GOT3 (cell line): ENCODE results near the gene SSC5D.
"Not testable (repeated sequence)": the region's sequence is repeated elsewhere in the genome, so short reads cannot be mapped to it uniquely, and the experiment has no call there.

Experiments used
- DNase-seq: peaks from one replicate; lab custom pipeline; 2025; ENCODE audit warnings: mixed read lengths; lab: John Stamatoyannopoulos, UW

Gene SSC5D

DNA sequence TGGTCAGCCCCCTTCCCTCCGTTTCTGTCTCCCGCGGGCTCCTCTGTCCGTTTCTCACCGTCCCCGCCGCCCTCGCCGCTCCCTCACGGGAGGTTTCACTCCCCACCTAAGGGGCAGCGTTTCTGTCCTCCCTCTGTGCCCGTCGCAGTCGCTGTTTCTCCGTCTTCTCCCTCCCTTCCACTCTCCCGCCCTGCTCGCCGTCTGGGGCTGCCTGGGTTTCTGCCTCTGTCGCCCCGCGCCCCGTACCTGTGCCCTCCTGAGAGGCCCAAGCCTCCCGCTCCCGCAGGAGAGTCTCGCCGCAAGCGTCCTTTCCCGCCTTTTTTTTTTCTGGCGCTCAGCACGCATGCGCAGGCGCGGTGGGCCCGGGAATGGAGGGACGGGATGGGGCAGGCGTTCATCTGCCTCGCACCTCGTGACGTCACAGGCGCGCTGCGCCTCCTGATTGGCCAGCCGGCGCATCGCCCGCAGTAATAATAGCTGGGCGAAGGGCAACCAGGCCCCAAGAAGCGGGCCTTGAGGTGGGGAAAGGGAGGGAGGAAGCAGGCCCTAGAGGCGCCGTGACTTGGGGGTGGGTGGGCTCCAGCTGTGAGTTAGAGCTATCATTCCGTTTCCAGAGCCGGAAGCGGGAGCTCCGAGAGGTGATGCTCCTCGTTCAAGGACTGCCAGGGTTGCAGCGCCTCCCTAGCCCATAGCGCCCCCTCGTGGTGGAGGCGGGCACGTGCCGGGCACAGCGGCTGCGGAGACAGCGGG lies 15.4 kb downstream of the SSC5D start:
- peak; percentile 75 for DNase-seq

DNA sequence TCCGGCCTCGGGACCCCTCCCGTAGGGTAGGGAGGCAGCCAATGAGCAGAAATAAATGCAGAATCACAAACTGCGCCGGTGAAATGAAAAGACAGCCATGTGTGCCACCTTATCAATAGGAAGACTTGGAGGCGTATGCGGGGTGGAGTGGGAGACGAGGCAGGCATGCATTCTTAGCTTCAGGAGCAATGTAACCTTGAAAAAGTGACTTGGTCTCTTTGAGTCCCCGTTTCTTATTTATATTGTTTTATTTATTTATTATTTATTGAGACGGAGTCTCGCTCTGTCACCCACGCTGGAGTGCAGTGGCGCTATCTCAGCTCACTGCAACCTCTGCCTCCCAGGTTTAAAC lies 16.0 kb downstream of the SSC5D start:
- no peak for DNase-seq

DNA sequence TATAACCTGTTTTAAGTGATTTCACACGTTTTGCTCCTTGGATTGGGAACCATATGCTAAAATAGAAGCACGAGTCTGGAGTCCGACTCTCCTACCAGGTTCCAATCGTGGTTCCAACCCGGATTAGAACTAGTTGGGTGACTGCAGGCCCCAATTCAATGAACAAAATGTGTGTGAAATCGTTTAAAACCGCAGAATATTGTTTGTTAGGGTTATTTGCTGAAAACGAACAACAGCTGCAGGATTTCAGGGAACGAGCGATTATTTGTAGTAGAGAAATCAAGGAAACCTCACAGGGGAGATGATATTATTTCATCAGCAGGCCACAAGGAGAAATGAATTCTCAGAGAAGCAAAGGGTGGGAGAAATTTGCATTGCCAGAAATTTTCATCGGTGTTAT lies 16.7 kb downstream of the SSC5D start:
- DNase-seq, result no peak

DNA sequence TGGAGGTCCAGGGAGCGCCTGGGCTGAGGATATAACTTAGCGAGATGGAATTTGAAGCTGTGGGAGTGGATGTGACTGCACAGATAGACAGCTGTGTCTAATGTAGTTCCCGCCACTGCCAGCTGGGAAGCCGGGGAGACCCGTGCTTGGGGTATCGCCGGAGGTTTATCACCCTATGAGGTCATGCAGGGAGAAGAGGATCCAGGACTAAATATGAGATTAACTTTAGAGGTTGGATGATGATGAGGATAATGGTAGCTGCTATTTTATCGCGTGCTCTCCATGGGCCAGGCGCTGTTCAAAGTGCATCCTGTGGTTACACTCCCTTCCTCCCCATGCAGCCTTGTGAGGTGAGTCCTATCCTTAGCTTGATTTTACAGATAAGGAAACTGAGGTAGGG lies 19.9 kb downstream of the SSC5D start:
- DNase-seq, result no peak

DNA sequence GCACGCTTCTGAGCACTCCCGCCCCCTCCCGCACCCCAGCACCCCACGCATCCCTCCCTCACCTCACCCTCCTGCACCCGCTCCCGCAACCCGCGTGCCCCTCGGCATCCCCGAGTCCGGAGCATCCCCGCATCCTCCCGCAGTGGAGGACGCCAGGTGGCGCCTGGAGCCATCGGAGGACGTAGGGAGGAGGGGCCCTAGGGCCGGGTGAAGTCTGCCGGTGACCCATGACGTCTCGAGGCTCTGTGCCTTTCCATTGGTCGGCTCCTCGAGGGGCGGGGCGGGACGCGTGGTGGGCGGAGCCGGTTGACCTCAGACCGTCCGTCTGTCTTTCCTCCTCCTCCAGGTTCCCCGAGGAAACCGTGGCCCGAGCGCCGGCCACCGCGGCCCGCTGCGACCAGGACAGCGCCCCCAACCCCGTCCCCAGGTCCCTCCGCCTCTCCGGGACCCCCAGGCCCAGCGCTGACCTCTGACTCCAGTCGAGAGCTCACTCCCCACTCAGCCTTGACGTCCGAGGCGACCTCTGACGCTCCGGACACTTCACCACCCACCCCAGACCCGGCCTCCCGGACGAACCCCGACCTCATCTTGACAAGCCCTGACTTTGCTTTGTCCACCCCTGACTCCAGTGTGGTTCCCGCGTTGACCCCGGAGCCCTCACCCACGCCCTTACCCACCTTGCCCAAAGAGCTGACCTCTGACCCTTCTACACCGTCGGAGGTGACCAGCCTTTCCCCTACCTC lies 28.8 kb downstream of the SSC5D start:
- peak; percentile 85 for DNase-seq

DNA sequence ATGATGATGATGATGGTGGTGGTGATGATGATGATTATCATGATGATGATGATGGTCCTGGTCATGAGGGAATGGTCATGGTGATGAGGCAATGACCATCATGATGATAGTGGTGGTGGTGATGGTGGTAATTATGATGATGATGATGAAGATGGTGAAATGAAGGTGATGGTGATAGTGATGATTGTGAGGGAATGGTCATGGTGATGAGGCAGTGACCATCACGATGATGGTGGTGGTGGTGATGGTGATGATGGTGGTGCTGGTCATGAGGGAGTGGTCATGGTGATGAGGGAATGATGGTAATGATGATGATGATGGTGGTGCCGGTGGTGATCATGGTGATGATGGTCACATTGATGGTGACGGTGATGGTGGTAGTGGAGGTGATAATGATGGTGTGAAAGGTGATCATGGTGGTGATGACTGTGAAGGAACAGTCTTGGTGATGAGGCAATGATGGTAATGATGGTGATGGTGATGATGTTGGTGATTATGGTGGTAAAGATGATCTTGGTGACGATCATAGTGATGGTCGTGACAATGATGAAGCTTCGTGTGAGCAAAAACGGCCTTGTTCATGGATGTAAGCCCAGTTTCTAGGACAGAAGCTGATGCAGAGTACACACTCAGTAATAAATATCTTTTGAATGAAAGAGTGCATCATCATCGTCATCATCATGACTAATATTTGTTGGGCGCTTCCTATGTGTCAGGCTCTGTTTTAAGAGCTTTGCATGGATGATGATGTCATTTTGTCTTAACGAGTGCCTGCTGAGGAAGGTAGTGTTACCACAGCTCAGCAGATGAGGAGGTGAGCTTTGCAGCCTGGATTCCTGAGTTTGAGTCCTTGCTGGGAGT lies 31.4 kb downstream of the SSC5D start:
- no peak for DNase-seq

DNA sequence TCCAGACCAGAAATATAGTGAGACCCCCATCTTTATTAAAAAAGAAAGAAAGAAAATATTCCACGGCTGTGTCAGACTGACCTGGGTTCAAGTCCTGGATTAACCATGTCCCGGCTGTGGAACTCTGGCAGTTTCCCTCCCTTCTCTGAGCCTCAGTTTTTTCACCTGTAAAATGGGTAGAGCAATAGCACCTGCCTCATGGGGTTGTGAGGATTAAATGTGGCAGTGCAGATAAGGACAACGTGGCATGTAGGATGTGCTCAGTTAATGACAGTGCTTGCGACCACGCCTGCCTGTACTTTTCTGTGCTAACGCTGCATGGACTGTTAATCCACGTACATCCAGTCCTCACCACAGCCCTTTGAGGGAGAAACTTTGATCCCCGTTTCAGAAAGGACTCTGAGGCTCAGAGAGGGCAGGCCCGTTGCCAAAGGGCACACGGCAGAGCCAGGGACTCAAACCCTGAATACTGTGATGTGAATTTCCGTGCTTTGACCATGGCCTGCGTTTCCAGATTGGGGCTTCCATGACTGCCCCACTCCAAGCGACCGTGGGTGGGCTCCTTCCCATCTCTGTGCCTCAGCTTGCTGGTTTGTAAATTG lies 32.6 kb downstream of the SSC5D start:
- no peak for DNase-seq

DNA sequence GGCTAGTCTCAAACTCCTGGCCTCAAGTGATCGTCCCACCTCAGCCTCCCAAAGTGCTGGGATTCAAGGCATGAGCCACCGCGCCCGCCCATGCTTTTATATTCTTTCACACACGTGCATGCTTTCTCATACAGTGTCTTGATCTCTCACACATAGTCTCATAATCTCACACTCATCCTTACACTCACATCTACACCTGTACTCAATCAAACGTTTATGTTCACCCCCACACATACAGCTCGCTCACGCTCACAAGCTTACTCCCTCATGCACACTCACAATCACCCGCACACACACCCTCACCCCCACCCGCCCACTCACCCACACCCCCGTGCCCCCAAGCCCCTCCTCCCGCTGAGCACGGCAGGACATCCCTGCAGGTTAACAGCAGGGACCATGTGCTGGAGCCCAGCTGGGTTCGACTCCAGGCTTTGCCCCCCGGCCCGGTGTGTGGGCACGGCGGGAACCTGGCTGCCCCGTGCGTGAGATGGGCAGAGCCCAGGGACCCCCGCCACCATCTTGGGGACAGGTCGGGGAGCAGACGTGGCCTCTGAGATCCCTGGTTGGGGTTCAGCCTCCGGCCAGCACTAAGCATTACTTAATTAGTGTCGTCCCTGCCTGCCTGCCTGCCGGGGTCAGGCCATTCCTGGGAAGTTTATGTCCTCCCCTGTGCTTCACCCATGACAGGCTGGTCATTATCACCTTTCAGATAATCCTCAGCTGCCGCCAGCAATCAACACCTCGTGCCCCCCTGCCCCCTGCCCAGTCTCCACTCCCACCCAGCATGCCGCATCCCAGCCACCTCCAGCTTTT lies 37.3 kb downstream of the SSC5D start:
- DNase-seq, result no peak

DNA sequence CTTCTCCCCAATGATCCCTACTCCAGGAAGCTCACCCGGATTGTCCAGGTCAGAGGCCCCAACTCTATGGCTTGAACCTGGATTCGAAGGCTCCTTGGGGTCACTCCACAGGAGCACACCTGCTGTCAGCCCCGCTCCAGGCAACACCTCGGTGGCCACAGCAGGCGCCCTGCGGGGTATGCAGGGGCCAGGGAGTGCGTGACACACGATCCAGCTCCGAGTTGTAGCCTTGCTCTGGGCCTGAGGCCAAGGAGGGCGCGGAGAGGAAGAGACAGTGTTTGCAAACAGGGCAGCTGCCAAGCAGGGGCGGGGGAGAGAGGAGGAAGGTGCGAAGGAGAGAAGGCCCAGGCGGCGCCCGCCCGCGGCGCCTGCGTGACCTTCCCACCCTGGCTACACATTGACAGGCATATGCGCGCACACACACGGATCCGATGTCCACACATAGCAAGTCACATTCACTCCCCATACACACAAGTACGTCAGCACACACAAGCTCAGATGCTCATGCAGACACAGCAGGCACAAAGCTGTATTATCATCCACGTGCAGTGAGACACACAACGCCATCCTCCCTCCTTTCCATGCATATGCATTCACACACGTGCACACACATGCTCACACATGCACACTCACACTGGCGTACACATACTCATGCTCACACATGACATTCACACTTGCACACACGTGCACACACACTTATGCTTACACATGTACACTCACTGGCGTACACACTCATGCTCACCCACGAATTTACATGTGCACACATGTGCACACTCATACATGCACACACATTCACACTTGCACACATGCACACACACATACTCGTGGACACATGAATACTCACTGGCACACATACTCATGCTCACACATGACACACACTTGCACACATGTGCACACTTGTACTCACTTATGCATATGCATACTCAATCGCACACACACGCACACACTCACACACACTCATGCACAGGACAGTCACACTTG lies 38.3 kb downstream of the SSC5D start:
- peak; percentile 14 for DNase-seq

DNA sequence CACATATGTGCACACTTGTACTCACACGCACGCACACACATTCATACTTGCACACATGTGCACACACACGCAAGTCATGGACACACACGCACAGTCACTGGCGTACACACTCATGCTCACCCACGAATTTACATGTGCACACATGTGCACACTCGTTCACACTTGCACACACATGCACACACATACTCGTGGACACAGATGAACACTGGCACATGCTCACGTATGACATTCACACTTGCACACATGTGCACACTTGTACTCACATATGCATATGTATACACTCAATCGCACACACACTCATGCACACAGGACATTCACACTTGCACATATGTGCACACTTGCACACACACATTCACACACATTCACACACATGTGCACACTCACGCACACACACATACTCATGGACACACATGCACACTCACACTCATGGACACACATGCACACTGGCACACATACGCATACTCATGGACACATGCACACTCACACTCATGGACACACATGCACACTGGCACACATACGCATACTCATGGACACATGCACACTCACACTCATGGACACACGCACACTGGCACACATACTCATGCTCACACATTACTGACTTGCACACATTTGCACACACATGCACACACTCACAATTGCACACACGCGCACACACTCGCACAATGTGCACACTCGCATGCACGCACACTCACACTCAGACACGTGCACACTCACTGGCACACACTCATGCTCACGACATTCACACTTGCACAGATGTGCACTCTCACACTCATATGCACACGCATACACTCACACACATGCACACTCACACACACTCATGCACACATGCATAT lies 39.2 kb downstream of the SSC5D start:
- no peak for DNase-seq

DNA sequence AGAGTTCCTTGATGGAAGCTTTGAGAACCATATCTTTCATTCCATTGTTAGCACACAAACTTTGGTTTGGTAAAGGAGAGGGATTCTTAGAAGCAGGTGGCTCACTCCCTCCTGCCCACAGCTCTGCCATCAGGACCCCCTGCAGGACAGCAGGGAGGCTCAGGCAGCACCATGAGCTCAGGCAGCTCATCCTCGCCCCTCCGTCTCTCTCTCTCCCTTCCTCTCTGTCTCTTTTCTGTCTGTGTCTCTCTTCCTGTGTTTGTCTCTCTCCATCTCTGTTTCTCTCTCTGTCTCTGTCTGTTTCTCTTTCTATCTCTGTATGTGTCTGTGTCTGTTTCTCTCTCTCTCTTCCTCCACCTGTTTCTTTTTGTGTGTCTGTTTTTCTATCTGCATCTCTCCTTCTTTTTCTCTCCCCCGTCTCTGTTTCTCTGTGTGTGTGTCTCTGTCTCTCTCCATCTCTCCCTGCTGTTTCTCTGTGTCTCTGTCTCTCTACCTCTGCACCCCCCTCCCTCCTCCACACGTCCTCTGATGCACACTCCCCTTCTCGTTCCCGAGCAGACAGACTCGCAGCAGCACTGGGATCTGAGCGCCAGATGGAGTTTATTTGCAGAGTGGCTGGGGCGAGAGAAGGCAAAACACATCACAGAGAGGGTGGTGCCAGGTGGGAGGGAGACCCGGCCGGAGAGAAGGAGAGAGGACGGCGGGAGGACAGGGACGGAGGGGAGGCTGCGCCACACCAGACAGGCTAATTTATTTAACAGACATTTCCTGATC lies 40.0 kb downstream of the SSC5D start:
- DNase-seq, result no peak

DNA sequence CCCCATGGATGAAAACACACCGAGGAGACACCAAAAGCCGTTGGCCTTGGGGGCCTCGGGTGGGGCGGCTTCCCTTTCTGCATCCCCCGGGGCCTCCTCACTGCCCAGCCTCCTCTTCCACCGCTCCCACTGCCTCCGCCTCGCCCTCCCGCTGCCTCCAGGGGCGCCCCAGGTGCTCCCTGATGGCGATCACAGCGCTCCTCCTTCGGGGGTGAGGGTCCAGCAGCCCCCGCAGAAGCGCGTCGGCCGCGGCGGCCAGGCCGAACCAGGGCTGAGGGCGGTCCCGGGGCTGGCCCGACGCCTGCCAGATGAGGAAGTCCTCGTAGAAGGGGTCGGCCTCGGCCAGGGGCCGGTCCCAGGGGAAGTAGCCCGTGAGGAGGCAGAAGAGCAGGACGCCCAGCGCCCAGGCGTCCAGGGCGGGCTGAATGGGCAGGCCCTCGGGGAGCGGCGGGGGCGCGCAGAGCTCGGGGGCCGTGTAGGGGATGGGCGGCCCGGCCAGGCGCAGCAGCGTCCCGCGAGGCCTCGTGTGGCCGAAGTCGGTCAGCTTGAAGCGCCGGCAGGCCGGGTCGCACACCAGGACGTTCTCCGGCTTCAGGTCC lies 41.5 kb downstream of the SSC5D start:
- no peak for DNase-seq

DNA sequence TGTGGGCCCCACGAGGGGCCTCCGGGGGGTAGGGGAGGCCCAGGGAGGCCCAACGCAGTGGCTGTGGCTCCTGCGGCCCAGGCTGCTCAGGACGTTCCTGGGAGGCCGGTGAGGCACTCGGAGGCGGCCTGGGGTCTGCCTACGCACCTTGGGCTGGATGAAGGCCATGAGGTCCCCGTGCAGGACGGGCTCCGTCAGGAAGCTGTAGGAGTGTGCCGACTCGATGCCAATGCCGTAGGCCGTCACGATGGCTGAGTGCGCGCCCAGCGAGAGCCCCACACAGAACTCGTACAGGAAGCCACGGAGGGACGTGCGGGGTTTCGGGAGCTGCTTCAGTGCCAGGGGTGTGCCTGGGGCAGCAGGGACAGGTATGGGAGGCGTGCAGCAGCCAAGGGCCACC lies 42.8 kb downstream of the SSC5D start:
- DNase-seq, result no peak

DNA sequence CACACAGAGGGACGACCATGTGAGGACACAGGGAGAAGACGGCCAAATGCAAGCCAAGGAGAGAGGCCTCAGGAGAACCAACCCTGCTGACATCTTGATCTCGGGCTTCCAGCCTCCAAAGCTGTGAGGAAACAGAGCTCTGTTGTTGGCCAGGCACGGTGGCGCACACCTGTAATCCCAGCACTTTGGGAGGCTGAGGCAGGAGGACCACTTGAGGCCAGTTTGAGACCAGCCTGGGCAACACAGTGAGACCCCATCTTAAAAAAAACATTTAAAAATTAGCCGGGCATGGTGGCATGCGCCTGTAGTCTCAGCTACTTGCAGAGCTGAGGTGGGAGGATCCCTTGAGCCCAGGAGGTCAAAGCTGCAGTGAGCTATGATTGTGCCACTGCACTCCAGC lies 46.0 kb downstream of the SSC5D start:
- not testable (repeated sequence) for DNase-seq

DNA sequence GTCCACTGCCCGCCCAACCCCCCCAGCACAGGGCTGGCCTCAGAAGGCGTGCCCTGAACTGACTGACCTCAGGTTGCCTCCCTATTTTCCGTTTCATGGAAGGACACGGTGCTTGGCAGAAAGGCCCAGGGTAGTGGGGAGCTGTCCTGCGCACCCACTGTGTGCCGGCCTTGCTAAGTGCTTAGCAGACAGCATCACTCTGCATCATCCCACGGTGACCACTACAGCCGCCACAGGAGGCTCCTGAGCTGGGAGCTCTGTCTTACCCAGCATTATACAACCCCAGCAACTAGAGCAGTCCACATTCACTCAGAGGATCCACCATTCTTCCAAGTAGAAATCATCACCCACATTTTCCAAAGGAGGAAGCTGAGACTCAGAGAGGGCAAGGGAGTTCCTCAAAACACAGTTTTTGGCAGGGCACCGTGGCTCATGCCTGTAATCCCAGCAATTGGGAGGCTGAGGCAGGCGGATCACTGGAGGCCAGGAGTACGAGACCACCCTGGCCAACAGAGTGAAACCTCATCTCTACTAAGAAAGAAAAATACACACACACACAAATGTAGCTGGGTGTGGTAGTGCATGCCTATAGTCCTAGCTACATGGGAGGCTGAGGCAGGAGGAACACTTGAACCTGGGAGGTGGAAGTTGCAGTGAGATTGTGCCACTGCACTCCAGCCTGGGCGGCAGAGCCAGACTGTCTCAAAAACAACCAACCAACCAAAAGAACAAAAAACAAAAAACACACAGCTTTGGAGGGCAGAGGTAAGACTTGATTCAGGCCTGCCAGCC lies 47.1 kb downstream of the SSC5D start:
- no peak for DNase-seq

DNA sequence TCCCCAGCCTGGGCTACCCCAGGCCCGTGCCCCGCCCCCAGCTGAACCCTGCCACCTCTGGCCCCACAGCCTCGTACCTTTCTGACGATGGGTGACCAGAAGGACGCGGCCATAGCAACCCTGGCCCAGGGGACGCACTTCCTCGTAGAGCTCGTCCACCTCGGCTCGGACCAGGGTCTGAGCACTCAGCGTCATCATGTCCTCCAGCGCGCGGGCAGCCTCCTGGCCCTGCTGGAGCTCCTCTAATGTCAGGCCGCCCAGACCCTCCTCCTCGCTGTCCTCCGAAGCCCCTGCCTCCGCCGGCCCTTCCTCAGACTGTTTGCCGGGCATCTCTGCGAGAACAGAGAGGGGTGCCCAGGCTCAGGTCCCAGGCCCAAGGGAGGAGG lies 47.7 kb downstream of the SSC5D start:
- no peak for DNase-seq

DNA sequence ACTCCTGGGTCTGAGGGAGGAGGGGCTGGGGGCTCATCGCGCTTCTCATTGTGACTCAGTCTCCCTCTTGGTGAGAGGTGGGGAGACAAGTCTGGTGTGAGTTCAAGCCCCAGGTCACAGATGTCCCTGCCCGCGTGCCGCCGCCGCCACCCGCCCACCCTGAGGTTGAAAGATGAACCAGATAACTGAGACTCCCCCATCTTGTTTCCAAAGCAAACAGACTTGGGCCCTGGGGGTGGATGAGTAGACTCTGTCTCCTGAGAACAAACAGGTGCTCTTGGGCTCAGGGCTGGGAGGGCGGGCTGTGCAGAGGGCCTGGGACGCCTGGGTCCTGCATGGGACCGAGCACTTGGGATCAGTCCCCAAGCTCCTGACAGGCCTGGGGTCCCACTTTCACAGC lies 48.1 kb downstream of the SSC5D start:
- DNase-seq, result no peak
